Activated T-cell treated with anti-CD3 and anti-CD28 coated beads, Interleukin-2, amount 50 U/mL, for 24 hours (primary cell): ENCODE measurements around the gene PRKCSH.

ENCODE experiments used
- DNase-seq: peaks from one replicate; pipeline ENCODE4 v3.0.0-alpha.2; 2020
- H3K27ac Mint-ChIP-seq: 2 replicates; pipeline ENCODE4 v1.8.0; 2020; ENCODE audit warnings: mild to moderate bottlenecking, mixed read lengths
- H3K27me3 Mint-ChIP-seq: 2 replicates; pipeline ENCODE4 v1.8.0; 2020; ENCODE audit warnings: mixed read lengths
- H3K36me3 Mint-ChIP-seq: 2 replicates; pipeline ENCODE4 v1.8.0; 2020; ENCODE audit warnings: low read depth, mixed read lengths
- H3K4me1 Mint-ChIP-seq: 2 replicates; pipeline ENCODE4 v1.8.0; 2020; ENCODE audit warnings: low read depth, mixed read lengths
- H3K4me3 Mint-ChIP-seq: 2 replicates; pipeline ENCODE4 v1.8.0; 2020; ENCODE audit warnings: mild to moderate bottlenecking, moderate library complexity, mixed read lengths
- H3K9me3 Mint-ChIP-seq: 2 replicates; pipeline ENCODE4 v1.8.0; 2020; ENCODE audit warnings: mixed read lengths

Gene PRKCSH

DNA sequence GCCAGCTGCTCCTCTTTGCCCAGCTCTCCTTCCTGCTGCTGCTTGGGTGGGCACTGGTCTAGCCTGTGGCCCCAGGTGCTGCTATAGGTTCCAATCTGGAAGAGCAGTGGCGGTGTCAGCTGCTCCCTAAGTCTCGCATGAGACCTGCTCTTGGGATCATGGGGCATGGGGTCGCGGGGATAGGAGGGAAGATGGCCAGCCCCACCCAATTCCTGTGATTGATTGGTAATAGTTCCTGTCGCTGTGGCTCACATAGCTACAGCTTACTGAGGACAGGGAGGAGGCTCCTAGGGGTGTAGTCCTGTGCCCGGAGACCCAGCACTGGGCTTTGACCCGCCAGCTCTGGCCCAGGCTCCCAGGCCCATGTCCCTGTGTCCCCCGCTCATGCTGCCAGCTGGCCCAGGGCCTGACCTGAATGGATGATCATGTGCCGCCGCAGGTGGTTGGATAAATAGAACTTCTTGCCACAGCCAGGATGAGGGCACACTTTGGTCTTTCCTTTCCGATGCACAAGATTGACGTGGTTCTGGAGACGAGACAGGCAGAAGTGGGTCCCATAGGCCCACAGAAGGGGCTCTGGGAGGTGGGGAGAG lies 49.9 kb downstream of the PRKCSH start:
- Mint-ChIP-seq H3K4me3 (no peak overlapping the region), H3K9me3 (no peaks in the 10 kb centered on the region), H3K36me3 (peaks cover 26% of the 10 kb centered on the region), H3K27me3 (peaks cover 23% of the 10 kb centered on the region), H3K27ac (no peak overlapping the region), H3K4me1 (peaks cover 18% of the 10 kb centered on the region)
- DNase-seq, result no peak

- H3K4me1 Mint-ChIP-seq, result peaks cover 9% of the 10 kb centered on the region
- H3K27ac Mint-ChIP-seq, result no peak overlapping the region
- H3K4me3 Mint-ChIP-seq, result no peak overlapping the region
- H3K27me3 Mint-ChIP-seq, result peaks cover 13% of the 10 kb centered on the region
- no peaks in the 10 kb centered on the region for H3K9me3 Mint-ChIP-seq
- peaks cover 38% of the 10 kb centered on the region for H3K36me3 Mint-ChIP-seq
- DNase-seq, result no peak
Measured at GRCh38 chr19:11486661-11487503, 51.4 kb downstream of the PRKCSH start.

GRCh38 chr19:11489378-11489777 lies 53.9 kb downstream of the PRKCSH start:
- Mint-ChIP-seq H3K4me3 (no peak overlapping the region), H3K36me3 (peaks cover 46% of the 10 kb centered on the region), H3K4me1 (no peaks in the 10 kb centered on the region), H3K27ac (no peak overlapping the region), H3K9me3 (no peaks in the 10 kb centered on the region), H3K27me3 (no peaks in the 10 kb centered on the region)
- no peak for DNase-seq

DNA sequence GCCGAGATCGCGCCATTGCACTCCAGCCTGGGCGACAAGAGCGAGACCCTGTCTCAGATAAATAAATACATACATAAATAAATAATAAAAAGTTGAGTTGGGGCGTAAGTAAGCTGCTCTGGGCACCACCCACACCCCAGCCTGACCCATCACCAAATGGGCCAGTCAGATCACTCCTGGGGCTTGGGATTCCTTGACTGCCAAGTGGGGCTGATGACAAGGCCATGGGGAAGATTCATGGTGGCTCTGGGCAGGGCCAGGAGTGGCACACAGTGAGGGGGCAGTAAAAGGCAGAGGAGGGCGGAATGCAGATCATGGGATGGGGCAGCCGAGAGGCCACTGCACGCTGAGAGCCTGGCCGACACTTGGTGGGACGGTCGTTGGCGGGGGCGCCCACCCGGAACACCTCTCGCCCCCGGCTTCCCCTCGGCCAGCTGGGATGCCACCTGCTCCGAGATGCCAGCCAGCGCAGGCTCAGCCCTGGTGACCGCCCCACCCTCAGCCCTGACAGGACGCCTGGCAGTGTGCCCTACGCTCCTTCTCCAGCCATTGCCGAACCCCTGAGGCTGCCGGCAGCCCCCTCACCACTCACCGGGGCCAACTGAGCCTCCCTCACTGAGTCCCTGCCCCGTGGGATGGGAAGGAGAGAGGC lies 59.3 kb downstream of the PRKCSH start:
- Mint-ChIP-seq H3K4me1 (no peaks in the 10 kb centered on the region), H3K36me3 (peaks cover 64% of the 10 kb centered on the region), H3K27ac (no peak overlapping the region), H3K9me3 (no peaks in the 10 kb centered on the region), H3K4me3 (no peak overlapping the region), H3K27me3 (no peaks in the 10 kb centered on the region)
- DNase-seq, result no peak

DNA sequence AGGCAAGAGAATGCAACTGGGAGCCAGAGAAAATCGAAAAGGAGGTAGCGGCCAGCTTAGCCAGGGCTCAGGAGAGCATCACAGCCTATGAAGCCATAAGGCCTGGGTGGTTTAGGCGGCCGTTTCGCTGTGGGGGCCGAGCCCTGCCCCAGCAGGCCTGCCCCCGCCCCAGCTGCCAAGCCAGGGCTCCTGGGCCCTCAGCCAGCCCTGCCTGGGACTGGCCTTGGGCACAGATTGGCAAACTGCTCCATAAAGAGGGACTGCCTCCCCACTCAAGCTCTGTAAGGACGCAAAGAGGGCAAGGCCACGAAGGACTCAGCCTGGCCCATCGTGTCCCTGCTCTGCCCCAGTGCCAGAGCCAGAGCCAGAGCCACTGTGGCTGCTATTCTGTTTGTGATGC lies 60.0 kb downstream of the PRKCSH start:
- Mint-ChIP-seq H3K9me3 (no peaks in the 10 kb centered on the region), H3K36me3 (peaks cover 61% of the 10 kb centered on the region), H3K27me3 (no peaks in the 10 kb centered on the region), H3K4me1 (no peaks in the 10 kb centered on the region), H3K4me3 (no peak overlapping the region), H3K27ac (no peak overlapping the region)
- DNase-seq, result no peak

DNA sequence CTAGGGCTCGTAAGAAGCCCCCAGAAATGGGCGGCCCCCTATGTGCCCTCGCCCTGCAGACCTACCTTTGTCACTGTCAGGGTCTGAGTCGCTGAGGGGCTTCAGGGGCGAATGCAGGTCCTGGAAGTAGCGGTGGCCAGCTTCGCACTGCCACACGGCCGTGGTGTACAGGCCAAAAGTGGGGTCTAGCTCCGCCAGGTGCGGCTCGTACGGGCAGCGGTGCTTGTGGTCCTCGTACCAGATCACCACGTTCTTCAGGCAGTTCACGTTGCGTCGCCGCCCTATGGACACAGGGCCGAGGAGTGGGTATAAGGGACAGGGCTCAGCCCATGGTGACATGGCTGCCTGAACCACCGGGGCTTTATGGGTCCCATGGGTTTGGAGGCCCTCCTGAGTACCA lies 60.5 kb downstream of the PRKCSH start:
- no peaks in the 10 kb centered on the region for H3K9me3 Mint-ChIP-seq
- no peaks in the 10 kb centered on the region for H3K27me3 Mint-ChIP-seq
- no peak overlapping the region for H3K4me3 Mint-ChIP-seq
- no peak for DNase-seq
- H3K27ac Mint-ChIP-seq, result no peak overlapping the region
- peaks cover 61% of the 10 kb centered on the region for H3K36me3 Mint-ChIP-seq
- peaks cover under 1% of the 10 kb centered on the region for H3K4me1 Mint-ChIP-seq

- peak; percentile 77 for DNase-seq
- H3K27ac Mint-ChIP-seq, result no peak overlapping the region
- H3K27me3 Mint-ChIP-seq, result no peaks in the 10 kb centered on the region
- no peak overlapping the region for H3K4me3 Mint-ChIP-seq
- H3K36me3 Mint-ChIP-seq, result peaks cover 61% of the 10 kb centered on the region
- peaks cover 2% of the 10 kb centered on the region for H3K4me1 Mint-ChIP-seq
- H3K9me3 Mint-ChIP-seq, result no peaks in the 10 kb centered on the region
Measured at GRCh38 chr19:11496391-11497163, 61.1 kb downstream of the PRKCSH start.

GRCh38 chr19:11499220-11499726 lies 63.8 kb downstream of the PRKCSH start:
- Mint-ChIP-seq H3K27me3 (no peaks in the 10 kb centered on the region), H3K4me3 (no peak overlapping the region), H3K36me3 (peaks cover 52% of the 10 kb centered on the region), H3K27ac (no peak overlapping the region), H3K4me1 (peaks cover 2% of the 10 kb centered on the region), H3K9me3 (no peaks in the 10 kb centered on the region)
- DNase-seq, result no peak

GRCh38 chr19:11499890-11500420 lies 64.5 kb downstream of the PRKCSH start:
- no peak overlapping the region for H3K27ac Mint-ChIP-seq
- DNase-seq, result no peak
- H3K4me1 Mint-ChIP-seq, result peaks cover 9% of the 10 kb centered on the region
- H3K9me3 Mint-ChIP-seq, result no peaks in the 10 kb centered on the region
- peaks cover 52% of the 10 kb centered on the region for H3K36me3 Mint-ChIP-seq
- H3K27me3 Mint-ChIP-seq, result no peaks in the 10 kb centered on the region
- no peak overlapping the region for H3K4me3 Mint-ChIP-seq
